ENCODE results near the gene ADAMTS10.
A peak's percentile ranks its signal among the peaks of the same experiment; 100 is the strongest.
"Not testable (repeated sequence)": the region's sequence is repeated elsewhere in the genome, so short reads cannot be mapped to it uniquely, and the experiment has no call there.

Gene ADAMTS10

GRCh38 chr19:8626842-8627241 is 16.3 kb upstream of the ADAMTS10 start:
- H3K4me3 ChIP-seq (ENCODE audit: low read depth, low read length), result no peak overlapping the region
- no peak for TF ChIP-seq CTCF (IDR thresholded peaks at IDR 0.05; ENCODE audit: control insufficient read depth, extremely low read depth, insufficient read depth)
- DNase-seq (ENCODE audit: low read depth), result no peak

- DNase-seq (ENCODE audit: low read depth); H3K4me3 ChIP-seq (ENCODE audit: low read depth, low read length): not testable (repeated sequence)
Observed at GRCh38 chr19:8622886-8623285, 12.4 kb upstream of the ADAMTS10 start.

GRCh38 chr19:8618751-8619150 is 8.2 kb upstream of the ADAMTS10 start:
- DNase-seq (ENCODE audit: low read depth), result no peak
- no peak overlapping the region for H3K4me3 ChIP-seq (ENCODE audit: low read depth, low read length)

GRCh38 chr19:8617984-8618383 is 7.5 kb upstream of the ADAMTS10 start:
- no peak overlapping the region for H3K4me3 ChIP-seq (ENCODE audit: low read depth, low read length)
- TF ChIP-seq CTCF (IDR thresholded peaks at IDR 0.05; ENCODE audit: control insufficient read depth, extremely low read depth, insufficient read depth), result no peak
- no peak for DNase-seq (ENCODE audit: low read depth)

More at GRCh38 chr19:8618751-8619150, 8.2 kb upstream of the ADAMTS10 start:
- no peak for TF ChIP-seq CTCF (IDR thresholded peaks at IDR 0.05; ENCODE audit: control insufficient read depth, extremely low read depth, insufficient read depth)

GRCh38 chr19:8617325-8617724 is 6.8 kb upstream of the ADAMTS10 start:
- H3K4me3 ChIP-seq (ENCODE audit: low read depth, low read length); DNase-seq (ENCODE audit: low read depth): not testable (repeated sequence)

GRCh38 chr19:8616861-8617260 is 6.3 kb upstream of the ADAMTS10 start:
- DNase-seq (ENCODE audit: low read depth), result no peak
- no peak for TF ChIP-seq CTCF (IDR thresholded peaks at IDR 0.05; ENCODE audit: control insufficient read depth, extremely low read depth, insufficient read depth)

GRCh38 chr19:8615813-8616596 is 5.5 kb upstream of the ADAMTS10 start:
- peak; percentile 81 for TF ChIP-seq CTCF (IDR thresholded peaks at IDR 0.05; ENCODE audit: control insufficient read depth, extremely low read depth, insufficient read depth)
- no peak overlapping the region for H3K4me3 ChIP-seq (ENCODE audit: low read depth, low read length)
- no peak for DNase-seq (ENCODE audit: low read depth)

More at GRCh38 chr19:8616861-8617260, 6.3 kb upstream of the ADAMTS10 start:
- no peak overlapping the region for H3K4me3 ChIP-seq (ENCODE audit: low read depth, low read length)

GRCh38 chr19:8615024-8615423 is 4.5 kb upstream of the ADAMTS10 start:
- TF ChIP-seq CTCF (IDR thresholded peaks at IDR 0.05; ENCODE audit: control insufficient read depth, extremely low read depth, insufficient read depth), result no peak
- H3K4me3 ChIP-seq (ENCODE audit: low read depth, low read length), result no peak overlapping the region
- no peak for DNase-seq (ENCODE audit: low read depth)

Data from LNCaP clone FGC (cell line).